Measurements from ENCODE around the gene APOC3.
A peak's percentile ranks its signal among the peaks of the same experiment; 100 is the strongest.

Gene APOC3

DNA sequence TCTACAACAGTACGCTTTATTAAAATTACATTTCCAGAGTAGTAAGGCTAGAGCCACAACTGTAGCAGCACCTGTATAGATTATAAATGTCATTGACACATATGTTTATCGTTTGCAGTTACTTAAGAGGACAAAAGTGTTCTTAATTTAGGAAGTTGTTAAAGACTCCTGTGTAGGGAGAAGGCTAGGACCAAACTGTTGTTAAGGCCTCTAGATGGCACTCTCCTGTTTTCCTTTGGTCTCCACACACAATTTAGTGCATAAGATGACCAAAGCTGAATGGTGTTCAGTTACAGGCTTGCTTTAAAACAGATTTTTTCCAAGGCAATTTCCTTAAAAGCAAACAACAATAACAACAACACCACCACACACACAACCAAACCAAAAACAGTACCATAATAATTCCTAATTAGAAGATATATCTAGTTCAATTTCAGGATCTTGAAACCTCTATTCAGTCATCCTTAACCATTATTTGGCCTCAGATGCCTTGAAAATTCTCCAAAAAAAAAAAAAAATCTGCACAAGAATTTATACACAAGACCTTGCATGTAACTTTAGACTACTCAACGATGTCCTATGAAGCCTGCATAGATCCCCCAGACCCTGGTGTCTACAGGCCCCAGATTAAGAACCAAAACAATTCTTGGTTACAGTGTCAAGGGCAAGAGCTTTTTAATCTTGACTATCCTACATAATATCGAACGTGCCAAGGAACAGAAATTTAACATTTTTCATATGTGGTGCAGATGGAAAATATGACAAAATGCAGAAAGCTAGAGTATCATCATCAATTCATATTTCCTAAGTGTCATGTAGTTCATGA is 50.3 kb downstream of the APOC3 start:
- peak; percentile 75 for DNase-seq (ENCODE audit: low spot score)

DNA sequence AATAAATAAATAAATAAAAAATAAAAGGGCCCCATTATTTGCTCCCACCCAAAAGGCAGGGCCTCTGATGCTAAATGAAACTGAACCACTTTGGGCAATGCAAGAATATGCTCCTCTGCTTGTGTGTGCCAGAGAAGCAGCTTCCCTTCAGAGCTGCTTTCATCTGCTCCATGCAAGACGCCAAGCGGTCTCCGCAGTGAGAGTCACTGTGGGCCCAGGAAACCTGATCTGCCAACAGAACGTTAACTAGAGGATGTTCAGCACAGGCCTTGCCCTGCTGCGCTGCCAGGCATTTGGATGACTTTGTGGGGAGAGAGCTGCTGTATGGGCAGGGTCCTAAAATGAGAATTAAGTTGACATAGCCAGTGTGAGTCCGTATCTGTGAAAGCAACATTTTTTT is 51.4 kb downstream of the APOC3 start:
- DNase-seq (ENCODE audit: low spot score) = no peak

DNA sequence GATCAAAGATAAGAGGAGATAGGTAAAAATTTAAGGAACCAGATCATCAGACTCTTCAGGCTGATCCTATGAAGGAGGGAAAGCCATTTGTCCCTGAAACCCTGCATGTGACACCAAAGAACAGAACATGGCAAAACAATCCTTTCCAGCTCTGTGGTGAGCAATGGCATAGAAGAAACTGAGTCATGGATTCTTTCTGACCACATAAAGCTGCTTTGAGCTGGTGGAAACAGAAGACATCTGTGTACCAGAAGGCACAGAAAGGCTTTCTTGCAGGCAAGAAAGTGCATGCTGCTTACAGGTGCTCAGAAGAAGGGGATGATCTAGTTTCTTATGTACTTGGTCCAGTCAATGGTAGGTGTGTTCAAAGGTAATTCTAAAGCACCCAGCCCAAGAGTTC is 52.7 kb downstream of the APOC3 start:
- DNase-seq (ENCODE audit: low spot score) = no peak
